Measurements from ENCODE around the gene RPUSD1. TPM values are rescaled to one million over a fixed set of nuclear protein-coding genes. Genes with fewer than 3 reads are reported as not detected.
A peak's percentile ranks its signal among the peaks of the same experiment; 100 is the strongest.
"Not testable (repeated sequence)": the region's sequence is repeated elsewhere in the genome, so short reads cannot be mapped to it uniquely, and the experiment has no call there.

The RPUSD1 gene
- 10 to 100 TPM; 20.8 to 31.7 (median 29.6) TPM for total RNA-seq
- total RNA-seq (2013) = 13.8 TPM

- H3K27ac Mint-ChIP-seq = peak within 1 kb of the TSS; percentile 38 to 71
- under 1% methylated on average over 45 of the region's 45 CpGs for WGBS (ENCODE audit: insufficient coverage)
- H3K4me1 ChIP-seq (ENCODE audit: control insufficient read depth, insufficient read depth, low read length) = peaks cover 29% of the 10 kb centered on the region
- H3K4me3 ChIP-seq (ENCODE audit: low read length) = peak within 1 kb of the TSS; percentile 84
- H3K9me3 Mint-ChIP-seq = no peaks in the 10 kb centered on the region
- intact Hi-C loops (cut with micrococcal nuclease) = loop anchor here (1.0 kb wide), 1 partner anchor 19 kb away; no protein-coding TSS in a partner anchor
- DNase-seq = no peak
- no peaks in the 10 kb centered on the region for H3K27me3 ChIP-seq (ENCODE audit: control insufficient read depth, insufficient read depth, low read length)
- H3K4me3 Mint-ChIP-seq = peak within 1 kb of the TSS; percentile 86
- peak within 1 kb of the TSS; percentile 30 for H3K27ac ChIP-seq (ENCODE audit: low read length)
- no peaks in the 10 kb centered on the region for H3K36me3 Mint-ChIP-seq
- no peaks in the 10 kb centered on the region for H3K9me3 ChIP-seq (ENCODE audit: control insufficient read depth, insufficient read depth, low read length)
- TF ChIP-seq CTCF (IDR thresholded peaks at IDR 0.05) = no peak
- peak in 2 of 3 donors; percentile 12 to 21 for ATAC-seq
- peaks cover 5% of the 10 kb centered on the region for H3K36me3 ChIP-seq (ENCODE audit: control insufficient read depth, insufficient read depth, low read length)
- peaks cover 0 to 9% of the 10 kb centered on the region in 2 donors for H3K4me1 Mint-ChIP-seq
- H3K27me3 Mint-ChIP-seq (ENCODE audit: low read depth in 2 of 2) = no peaks in the 10 kb centered on the region
Measured at GRCh38 chr16:787978-788398, at the start of gene RPUSD1. Gene RPUSD1 (minus strand): TSS chr16:788381. CDS start chr16:787737, 644 bp downstream.

GRCh38 chr16:836822-837221 is 48.6 kb upstream of the RPUSD1 start:
- H3K27me3 ChIP-seq (ENCODE audit: control insufficient read depth, insufficient read depth, low read length); DNase-seq; ATAC-seq; H3K27me3 Mint-ChIP-seq (ENCODE audit: low read depth in 2 of 2); H3K4me3 ChIP-seq (ENCODE audit: low read length); H3K4me1 ChIP-seq (ENCODE audit: control insufficient read depth, insufficient read depth, low read length); H3K36me3 ChIP-seq (ENCODE audit: control insufficient read depth, insufficient read depth, low read length); H3K36me3 Mint-ChIP-seq; H3K4me1 Mint-ChIP-seq; intact Hi-C loops (cut with micrococcal nuclease); H3K27ac Mint-ChIP-seq; H3K4me3 Mint-ChIP-seq; H3K9me3 Mint-ChIP-seq; H3K27ac ChIP-seq (ENCODE audit: low read length): not testable (repeated sequence)
- 86% methylated on average over 3 of the region's 3 CpGs for WGBS (ENCODE audit: insufficient coverage)
- peaks cover 17% of the 10 kb centered on the region for H3K9me3 ChIP-seq (ENCODE audit: control insufficient read depth, insufficient read depth, low read length)

GRCh38 chr16:836221-836620 is 48.0 kb upstream of the RPUSD1 start:
- Mint-ChIP-seq H3K9me3 (peaks cover 3 to 5% of the 10 kb centered on the region in 2 donors), H3K36me3 (no peaks in the 10 kb centered on the region), H3K4me1 (no peaks in the 10 kb centered on the region), H3K27ac (no peak overlapping the region), H3K4me3 (no peak overlapping the region), H3K27me3 (ENCODE audit: low read depth in 2 of 2) (peaks cover 0 to 4% of the 10 kb centered on the region in 2 donors)
- 91% methylated on average over 3 of the region's 4 CpGs for WGBS (ENCODE audit: insufficient coverage)
- no peaks in the 10 kb centered on the region for H3K36me3 ChIP-seq (ENCODE audit: control insufficient read depth, insufficient read depth, low read length)
- ATAC-seq (no peak), DNase-seq (no peak)
- no peak overlapping the region for H3K27ac ChIP-seq (ENCODE audit: low read length)
- TF ChIP-seq CTCF (IDR thresholded peaks at IDR 0.05) = no peak
- H3K27me3 ChIP-seq (ENCODE audit: control insufficient read depth, insufficient read depth, low read length) = no peaks in the 10 kb centered on the region
- intact Hi-C loops (cut with micrococcal nuclease) = no loop called here
- H3K4me3 ChIP-seq (ENCODE audit: low read length) = no peak overlapping the region
- H3K4me1 ChIP-seq (ENCODE audit: control insufficient read depth, insufficient read depth, low read length) = no peaks in the 10 kb centered on the region
- H3K9me3 ChIP-seq (ENCODE audit: control insufficient read depth, insufficient read depth, low read length) = peaks cover 17% of the 10 kb centered on the region

- Mint-ChIP-seq H3K36me3 (no peaks in the 10 kb centered on the region), H3K4me1 (no peaks in the 10 kb centered on the region), H3K9me3 (peaks cover 3 to 5% of the 10 kb centered on the region in 2 donors), H3K4me3 (no peak overlapping the region), H3K27me3 (ENCODE audit: low read depth in 2 of 2) (peaks cover 0 to 4% of the 10 kb centered on the region in 2 donors), H3K27ac (no peak overlapping the region)
- H3K36me3 ChIP-seq (ENCODE audit: control insufficient read depth, insufficient read depth, low read length) = no peaks in the 10 kb centered on the region
- ATAC-seq = no peak
- H3K27ac ChIP-seq (ENCODE audit: low read length) = no peak overlapping the region
- H3K4me3 ChIP-seq (ENCODE audit: low read length) = no peak overlapping the region
- intact Hi-C loops (cut with micrococcal nuclease) = no loop called here
- WGBS (ENCODE audit: insufficient coverage) = 93% methylated on average over 10 of the region's 10 CpGs
- no peaks in the 10 kb centered on the region for H3K4me1 ChIP-seq (ENCODE audit: control insufficient read depth, insufficient read depth, low read length)
- TF ChIP-seq CTCF (IDR thresholded peaks at IDR 0.05) = no peak
- no peaks in the 10 kb centered on the region for H3K27me3 ChIP-seq (ENCODE audit: control insufficient read depth, insufficient read depth, low read length)
- H3K9me3 ChIP-seq (ENCODE audit: control insufficient read depth, insufficient read depth, low read length) = peaks cover 17% of the 10 kb centered on the region
- DNase-seq = no peak
Measured at GRCh38 chr16:835373-835772, 47.2 kb upstream of the RPUSD1 start.
